ENCODE data around the gene HPS1.
"Not testable (repeated sequence)": the region's sequence is repeated elsewhere in the genome, so short reads cannot be mapped to it uniquely, and the experiment has no call there.

HPS1 gene

GRCh38 chr10:98384531-98385133, 62.1 kb downstream of the HPS1 start:
- no peak for DNase-seq

- no peak for DNase-seq
These were observed 62.9 kb downstream of the HPS1 start for GRCh38 chr10:98383869-98384268.

GRCh38 chr10:98383134-98383667, 63.5 kb downstream of the HPS1 start:
- not testable (repeated sequence) for DNase-seq

GRCh38 chr10:98382691-98383101, 64.0 kb downstream of the HPS1 start:
- DNase-seq: no peak

- no peak for DNase-seq
These were observed 66.0 kb downstream of the HPS1 start for GRCh38 chr10:98380493-98381339.

GRCh38 chr10:98378722-98379121, 68.0 kb downstream of the HPS1 start:
- no peak for DNase-seq

GRCh38 chr10:98377536-98377935, 69.2 kb downstream of the HPS1 start:
- no peak for DNase-seq

GRCh38 chr10:98377001-98377400, 69.7 kb downstream of the HPS1 start:
- no peak for DNase-seq

- DNase-seq: no peak
These were observed 70.2 kb downstream of the HPS1 start for GRCh38 chr10:98376485-98376884.

GRCh38 chr10:98374217-98374985, 72.3 kb downstream of the HPS1 start:
- DNase-seq: no peak

- DNase-seq: no peak
These were observed 73.3 kb downstream of the HPS1 start for GRCh38 chr10:98373260-98374040.

- DNase-seq: no peak
These were observed 75.6 kb downstream of the HPS1 start for GRCh38 chr10:98370831-98371820.

GRCh38 chr10:98369801-98370200, 76.9 kb downstream of the HPS1 start:
- no peak for DNase-seq

- no peak for DNase-seq
These were observed 78.1 kb downstream of the HPS1 start for GRCh38 chr10:98368644-98369043.

- DNase-seq: no peak
These were observed 78.9 kb downstream of the HPS1 start for GRCh38 chr10:98367604-98368451.

Measured in activated CD4-positive, alpha-beta T cell treated with anti-CD3 and anti-CD28 coated beads, Interleukin-2, amount 50 U/mL, for 16 hours (primary cell).